ENCODE data around the gene AZU1.

Gene AZU1

GRCh38 chr19:812747-813218, 14.9 kb upstream of the AZU1 start:
- no peak for TF ChIP-seq CTCF (IDR thresholded peaks at IDR 0.05; ENCODE audit: poor library complexity, severe bottlenecking)
- no peak overlapping the region for H3K27ac ChIP-seq (ENCODE audit: poor library complexity, severe bottlenecking)
- DNase-seq (ENCODE audit: low spot score): no peak
- no peaks in the 10 kb centered on the region for H3K27me3 ChIP-seq (ENCODE audit: insufficient read depth, poor library complexity, severe bottlenecking)
- no peak for ATAC-seq (ENCODE audit: low read depth)
- no peak overlapping the region for H3K4me3 ChIP-seq (ENCODE audit: severe bottlenecking)
- no peaks in the 10 kb centered on the region for H3K9me3 ChIP-seq (ENCODE audit: severe bottlenecking)
- H3K36me3 ChIP-seq (ENCODE audit: low read depth): peaks cover 41% of the 10 kb centered on the region
- no peaks in the 10 kb centered on the region for H3K4me1 ChIP-seq (ENCODE audit: insufficient read depth, poor library complexity, severe bottlenecking)

GRCh38 chr19:813219-814151, 14.2 kb upstream of the AZU1 start:
- Histone ChIP-seq H3K36me3 (ENCODE audit: low read depth) (peaks cover 36% of the 10 kb centered on the region), H3K4me3 (ENCODE audit: severe bottlenecking) (no peak overlapping the region), H3K4me1 (ENCODE audit: insufficient read depth, poor library complexity, severe bottlenecking) (no peaks in the 10 kb centered on the region), H3K27ac (ENCODE audit: poor library complexity, severe bottlenecking) (no peak overlapping the region), H3K9me3 (ENCODE audit: severe bottlenecking) (no peaks in the 10 kb centered on the region), H3K27me3 (ENCODE audit: insufficient read depth, poor library complexity, severe bottlenecking) (no peaks in the 10 kb centered on the region)
- DNase-seq (ENCODE audit: low spot score) (no peak), ATAC-seq (ENCODE audit: low read depth) (peak; percentile 9; the same call in 1 of the 3 replicates)
- TF ChIP-seq CTCF (IDR thresholded peaks at IDR 0.05; ENCODE audit: poor library complexity, severe bottlenecking): no peak

GRCh38 chr19:814152-815078, 13.2 kb upstream of the AZU1 start:
- no peaks in the 10 kb centered on the region for H3K9me3 ChIP-seq (ENCODE audit: severe bottlenecking)
- ATAC-seq (ENCODE audit: low read depth) (peak; percentile 8; the same call in 2 of the 3 replicates), DNase-seq (ENCODE audit: low spot score) (no peak)
- no peak overlapping the region for H3K4me3 ChIP-seq (ENCODE audit: severe bottlenecking)
- no peak overlapping the region for H3K27ac ChIP-seq (ENCODE audit: poor library complexity, severe bottlenecking)
- no peaks in the 10 kb centered on the region for H3K4me1 ChIP-seq (ENCODE audit: insufficient read depth, poor library complexity, severe bottlenecking)
- TF ChIP-seq CTCF (IDR thresholded peaks at IDR 0.05; ENCODE audit: poor library complexity, severe bottlenecking): no peak
- H3K27me3 ChIP-seq (ENCODE audit: insufficient read depth, poor library complexity, severe bottlenecking): no peaks in the 10 kb centered on the region
- peaks cover 27% of the 10 kb centered on the region for H3K36me3 ChIP-seq (ENCODE audit: low read depth)

GRCh38 chr19:815079-815774, 12.4 kb upstream of the AZU1 start:
- Histone ChIP-seq H3K36me3 (ENCODE audit: low read depth) (peaks cover 19% of the 10 kb centered on the region), H3K27me3 (ENCODE audit: insufficient read depth, poor library complexity, severe bottlenecking) (no peaks in the 10 kb centered on the region)
- TF ChIP-seq CTCF (IDR thresholded peaks at IDR 0.05; ENCODE audit: poor library complexity, severe bottlenecking): no peak

More at GRCh38 chr19:815079-815774, 12.4 kb upstream of the AZU1 start:
- H3K9me3 ChIP-seq (ENCODE audit: severe bottlenecking): no peaks in the 10 kb centered on the region
- H3K4me1 ChIP-seq (ENCODE audit: insufficient read depth, poor library complexity, severe bottlenecking): no peaks in the 10 kb centered on the region
- no peak overlapping the region for H3K4me3 ChIP-seq (ENCODE audit: severe bottlenecking)
- DNase-seq (ENCODE audit: low spot score): no peak
- no peak overlapping the region for H3K27ac ChIP-seq (ENCODE audit: poor library complexity, severe bottlenecking)
- ATAC-seq (ENCODE audit: low read depth): peak; percentile 28

Data from RWPE2 (cell line).